ENCODE measurements around the gene HMCN1.

- TF ChIP-seq CTCF (IDR thresholded peaks at IDR 0.05; ENCODE audit: low read length) (peak; percentile 64), EZH2 (optimal IDR thresholded peaks at IDR 0.05; ENCODE audit: low read depth, low read length) (no peak), EZH2phosphoT487 (IDR thresholded peaks at IDR 0.05; ENCODE audit: low read length) (no peak)
Observed at GRCh38 chr1:185813401-185813979, 79.3 kb downstream of the HMCN1 start.
